SKM-1 treated with dmso at 0.1 percent for 144 hours (cell line): ENCODE measurements around the gene COL27A1.

ENCODE experiments used
- DNase-seq: peaks from one replicate; lab custom pipeline; 2025; ENCODE audit not compliant: unreplicated experiment; lab: John Stamatoyannopoulos, UW

The COL27A1 gene

GRCh38 chr9:114282926-114283325 is 127.6 kb downstream of the COL27A1 start:
- DNase-seq: no peak

DNA sequence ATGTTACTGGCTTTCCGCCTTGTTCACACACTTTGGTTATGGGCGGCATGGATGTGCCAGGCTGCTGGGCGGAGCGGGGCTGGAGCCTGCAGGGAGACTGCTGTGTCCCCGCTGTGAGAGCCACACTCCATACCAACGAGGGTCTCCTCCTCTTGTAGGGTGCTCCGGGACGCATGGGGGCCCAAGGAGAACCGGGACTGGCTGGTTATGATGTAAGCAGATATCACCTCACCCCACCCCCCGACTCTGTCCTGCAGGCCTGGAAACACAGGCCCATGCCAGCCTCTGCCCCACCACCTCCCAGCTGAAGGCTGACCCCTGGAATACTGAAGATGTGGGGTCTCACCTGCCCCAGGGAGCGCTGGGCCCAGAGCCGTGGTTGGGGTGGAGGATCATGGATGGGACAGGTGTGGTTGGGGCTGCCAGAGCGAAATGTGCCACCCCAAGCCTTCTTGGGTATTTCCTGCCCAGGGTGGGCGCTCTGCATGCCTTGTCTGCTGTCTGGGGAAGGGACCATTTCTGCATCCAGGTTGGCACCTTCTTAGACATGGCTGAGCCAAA is 128.3 kb downstream of the COL27A1 start:
- DNase-seq: no peak

DNA sequence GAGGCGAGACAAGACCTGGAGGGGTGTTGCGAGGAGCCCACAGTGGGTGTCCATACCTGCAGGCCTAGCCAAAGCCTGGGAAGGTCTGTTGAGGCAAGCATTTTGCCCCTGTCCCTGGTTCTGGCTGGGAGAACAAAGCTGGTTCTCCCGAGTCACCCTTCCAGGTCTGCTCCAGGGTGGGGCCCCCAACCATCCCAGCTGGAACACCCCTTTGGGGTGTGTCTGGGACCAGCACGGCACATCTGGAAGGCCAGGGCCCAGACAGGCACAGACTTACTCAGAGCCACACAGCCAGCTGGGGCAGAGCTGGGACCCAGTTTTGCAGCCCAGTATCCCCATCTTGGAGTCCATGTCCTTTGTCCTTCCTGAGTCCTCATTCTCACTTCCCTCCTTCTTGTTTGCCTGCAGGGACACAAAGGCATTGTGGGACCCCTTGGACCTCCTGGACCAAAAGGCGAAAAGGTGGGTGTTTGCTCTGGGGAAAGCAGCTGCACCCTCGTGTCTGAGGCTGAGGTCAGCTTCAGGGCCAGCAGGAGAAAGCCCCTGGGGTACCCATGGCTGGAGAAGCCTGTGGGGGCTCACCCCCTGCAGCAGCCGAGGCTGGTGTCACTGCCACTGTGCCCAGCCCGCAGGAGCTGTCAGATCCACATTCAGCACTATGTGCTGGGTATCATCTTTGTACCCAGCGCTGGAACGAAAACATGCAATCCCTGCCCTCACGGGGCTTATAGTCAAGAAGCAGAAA is 129.2 kb downstream of the COL27A1 start:
- no peak for DNase-seq

GRCh38 chr9:114285166-114285867 is 130.0 kb downstream of the COL27A1 start:
- DNase-seq: no peak

- DNase-seq: no peak
Measured at GRCh38 chr9:114286146-114286679, 130.9 kb downstream of the COL27A1 start.

- no peak for DNase-seq
Measured at GRCh38 chr9:114287001-114287762, 131.8 kb downstream of the COL27A1 start.

DNA sequence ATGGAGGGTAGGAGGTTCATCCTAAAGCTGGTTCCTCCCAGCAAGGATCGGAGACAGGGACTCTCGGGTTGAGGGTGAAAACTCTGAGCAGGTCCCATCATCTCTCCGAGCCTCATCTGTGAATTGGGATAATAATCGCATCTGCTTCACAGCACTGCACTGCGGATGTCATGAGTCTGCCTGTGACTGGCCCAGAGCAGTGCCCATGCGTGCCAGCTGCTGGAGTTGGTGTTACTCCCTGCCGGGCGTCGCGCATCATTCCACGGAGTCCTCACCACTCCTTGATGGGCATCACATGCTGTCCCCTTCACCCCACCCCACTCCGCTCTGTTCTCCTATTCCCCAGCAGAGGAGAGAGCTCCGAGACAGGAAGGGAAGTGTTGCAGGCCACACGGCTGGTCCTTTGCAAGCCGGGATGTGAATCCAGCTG is 132.4 kb downstream of the COL27A1 start:
- no peak for DNase-seq

DNA sequence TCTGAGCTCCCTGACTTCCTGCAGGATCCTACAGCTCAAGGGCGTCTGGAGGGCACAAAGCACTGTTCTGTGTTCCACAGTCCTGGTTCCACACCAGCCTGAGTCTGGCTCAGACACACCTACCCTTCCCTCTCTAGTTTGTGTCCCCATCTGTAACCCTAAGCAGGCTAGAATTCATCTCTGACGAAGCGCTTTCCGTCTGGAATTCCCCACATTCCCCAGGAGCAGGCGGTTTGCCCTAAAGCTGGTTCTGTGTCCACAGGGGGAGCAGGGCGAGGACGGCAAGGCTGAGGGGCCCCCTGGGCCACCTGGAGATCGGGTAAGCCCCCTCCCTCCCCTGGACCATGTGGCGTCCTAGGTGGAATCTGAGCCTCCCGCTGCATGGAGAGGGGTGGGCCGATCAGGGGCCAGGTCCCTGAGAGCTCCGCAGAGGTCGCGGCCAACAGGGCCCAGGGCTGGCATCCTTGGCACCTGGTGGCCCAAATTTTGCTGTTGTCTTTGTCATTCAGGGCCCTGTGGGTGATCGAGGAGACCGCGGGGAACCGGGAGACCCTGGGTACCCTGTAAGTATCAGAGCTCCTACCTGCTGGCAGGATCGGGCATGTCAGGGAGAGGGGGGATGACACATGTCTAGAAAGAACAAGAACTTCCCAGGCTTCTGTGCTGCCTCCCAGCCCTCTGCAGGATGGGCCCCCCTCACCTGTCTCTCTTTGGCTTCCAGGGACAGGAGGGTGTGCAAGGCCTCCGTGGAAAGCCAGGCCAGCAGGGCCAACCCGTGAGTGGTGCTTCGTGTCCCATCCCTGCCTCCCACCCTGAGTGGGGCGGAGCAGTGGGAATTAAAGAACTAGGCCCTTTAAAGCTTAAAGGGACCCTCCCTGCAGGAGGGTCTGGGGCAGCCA is 133.1 kb downstream of the COL27A1 start:
- no peak for DNase-seq

DNA sequence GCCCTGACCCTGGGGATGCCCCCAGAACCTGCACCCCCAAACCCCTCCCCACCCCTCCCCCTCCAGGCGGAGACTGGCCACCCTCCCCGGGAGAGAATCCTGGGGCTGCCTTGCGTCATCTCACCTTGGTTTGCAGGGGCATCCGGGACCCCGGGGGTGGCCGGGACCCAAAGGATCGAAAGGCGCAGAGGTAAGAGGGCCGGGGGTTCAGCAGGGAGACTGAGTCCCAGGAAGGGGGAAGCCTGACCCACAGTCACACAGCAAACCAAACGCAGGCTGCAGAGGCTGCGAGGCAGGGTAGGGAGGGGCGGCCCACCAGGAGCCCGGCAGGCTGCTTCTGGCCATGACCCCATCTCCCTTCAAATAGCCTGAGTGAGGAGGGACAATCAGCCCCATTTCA is 133.8 kb downstream of the COL27A1 start:
- DNase-seq: no peak

- DNase-seq: no peak
Measured at GRCh38 chr9:114289571-114290481, 134.5 kb downstream of the COL27A1 start.

GRCh38 chr9:114290561-114290986 is 135.2 kb downstream of the COL27A1 start:
- DNase-seq: no peak

- no peak for DNase-seq
Measured at GRCh38 chr9:114291064-114291474, 135.7 kb downstream of the COL27A1 start.

DNA sequence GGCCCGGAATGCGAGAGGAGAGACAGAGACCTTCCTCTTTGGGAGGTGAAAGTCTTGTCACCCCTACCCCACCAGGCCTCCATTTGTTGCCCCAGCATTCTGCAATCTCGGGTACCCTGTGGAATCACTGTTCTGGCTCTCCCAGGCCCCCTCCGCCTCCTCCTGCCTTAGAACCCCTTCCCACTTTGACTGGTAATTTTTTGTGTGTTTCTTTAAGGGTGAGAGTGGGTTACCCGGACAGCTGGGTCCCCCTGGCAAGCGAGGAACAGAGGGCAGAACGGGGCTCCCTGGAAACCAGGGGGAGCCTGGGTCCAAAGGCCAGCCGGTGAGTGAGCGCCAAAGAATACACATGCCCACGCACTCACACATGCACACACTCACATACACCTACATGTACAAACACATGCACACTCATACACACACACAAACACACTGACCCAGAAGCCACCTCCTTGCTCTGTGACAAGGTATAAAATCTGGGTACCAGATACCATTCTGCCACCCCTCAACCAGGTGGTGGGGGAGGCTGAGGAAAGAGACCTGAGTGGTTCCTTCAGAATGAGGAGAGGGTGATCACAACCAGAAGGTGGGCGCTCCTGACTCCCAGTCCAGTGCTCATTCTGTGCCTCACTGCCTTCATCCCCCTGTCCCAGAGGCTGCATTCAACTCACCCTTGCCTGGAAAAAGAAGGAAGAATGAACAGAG is 136.7 kb downstream of the COL27A1 start:
- DNase-seq: no peak

DNA sequence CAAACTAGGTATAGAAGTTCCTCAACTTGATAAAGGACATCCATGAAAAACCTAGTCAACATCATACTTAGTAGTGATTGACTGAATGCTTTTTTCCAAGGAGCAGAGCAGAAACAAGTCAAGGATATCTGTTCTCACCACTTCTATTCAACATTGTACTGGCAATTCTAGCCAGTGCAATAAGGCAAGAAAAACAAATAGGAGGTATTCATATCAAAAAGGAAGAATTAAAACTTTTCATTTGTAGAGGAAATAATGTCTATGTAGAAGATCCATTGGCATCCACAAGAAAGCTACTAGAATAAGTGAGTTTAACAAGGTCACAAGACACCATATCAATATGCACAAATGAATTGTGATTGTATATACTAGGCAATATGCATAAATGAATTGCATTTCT is 139.3 kb downstream of the COL27A1 start:
- DNase-seq: no peak

DNA sequence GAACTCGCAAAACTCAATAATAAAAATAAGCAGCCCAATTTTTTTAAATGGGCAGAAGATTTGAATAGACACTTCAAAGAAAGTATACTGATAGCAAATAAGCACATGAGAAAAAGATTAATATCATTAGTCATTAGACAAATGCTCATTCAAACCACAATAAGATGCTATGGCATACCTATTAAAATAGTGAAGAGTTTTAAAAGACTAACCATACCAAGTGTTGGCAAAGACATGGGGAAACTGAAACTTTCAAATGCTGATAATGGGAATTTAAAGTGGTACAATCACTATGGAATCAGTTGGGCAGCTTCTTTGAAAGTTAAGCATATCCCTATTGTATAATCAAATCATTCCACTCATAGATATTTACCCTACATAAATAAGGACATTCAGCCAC is 141.0 kb downstream of the COL27A1 start:
- no peak for DNase-seq

DNA sequence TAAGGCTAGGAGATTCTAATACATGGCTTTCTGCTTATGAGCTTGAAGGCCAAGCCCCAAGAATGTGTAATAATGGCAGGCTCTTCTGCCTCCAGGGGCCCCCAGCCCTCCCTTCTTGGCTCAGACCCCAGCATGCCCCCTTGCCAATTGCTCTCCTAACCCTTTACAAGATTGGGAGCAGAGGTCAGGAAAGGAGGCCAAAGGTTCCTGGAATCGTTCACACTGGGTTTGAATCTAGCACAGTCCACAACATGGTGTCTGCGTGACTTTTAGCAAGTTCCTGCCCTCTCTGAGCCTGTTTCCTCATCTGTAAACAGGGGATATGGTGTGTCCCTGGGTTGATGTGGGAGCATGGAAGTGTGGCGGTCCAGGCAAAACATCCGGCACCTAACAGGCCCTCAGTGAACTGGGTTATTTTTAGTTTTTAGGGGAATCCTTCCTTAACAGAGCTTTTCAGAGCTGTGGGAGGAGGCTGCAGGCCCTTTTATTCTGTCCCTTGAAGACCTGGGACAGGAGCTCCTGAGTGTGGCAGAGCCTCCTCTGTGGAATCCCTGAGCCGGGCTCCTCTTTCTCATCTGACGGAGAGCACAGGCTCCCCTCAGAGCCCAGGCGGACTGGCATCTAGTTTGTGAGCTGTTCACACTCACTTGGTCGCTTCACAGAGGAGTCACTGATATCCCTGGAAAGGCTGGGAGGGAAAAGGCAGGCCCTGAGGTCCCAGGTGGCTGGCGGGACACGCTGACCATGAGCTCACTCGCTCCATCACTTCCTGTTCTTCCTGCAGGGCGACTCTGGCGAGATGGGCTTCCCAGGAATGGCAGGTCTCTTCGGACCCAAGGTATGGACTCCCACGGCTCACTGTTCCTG is 144.2 kb downstream of the COL27A1 start:
- no peak for DNase-seq

DNA sequence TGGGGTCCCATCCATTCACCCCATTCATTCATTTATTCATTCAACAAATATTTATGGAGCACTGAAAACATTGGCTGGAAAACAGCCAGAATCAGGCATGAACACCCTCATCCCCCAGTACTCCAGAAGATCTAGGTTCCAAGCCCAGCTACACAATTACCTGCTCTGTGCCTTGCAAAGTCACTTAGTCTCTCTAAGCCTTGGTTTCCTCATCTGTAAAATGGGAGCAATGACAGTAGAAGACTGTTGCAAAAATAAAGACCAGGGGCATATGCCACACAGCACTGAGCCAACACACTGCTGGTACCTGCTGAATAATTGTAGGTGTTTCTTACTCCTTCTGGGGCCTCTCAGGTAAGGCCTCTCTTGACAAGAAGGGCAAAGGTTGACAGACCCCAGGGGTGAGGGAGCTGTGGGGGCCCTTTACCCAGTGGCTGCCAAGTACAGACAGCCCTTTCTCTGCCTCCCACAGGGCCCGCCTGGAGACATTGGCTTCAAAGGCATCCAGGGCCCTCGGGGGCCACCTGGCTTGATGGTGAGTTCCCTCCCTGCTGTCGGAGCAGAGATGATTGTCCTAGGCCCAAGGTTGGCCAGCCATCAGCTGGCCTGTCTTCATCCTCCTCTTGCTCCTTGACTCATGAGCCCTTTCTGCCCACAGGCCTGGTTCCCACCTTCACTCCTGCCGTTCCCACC is 145.0 kb downstream of the COL27A1 start:
- DNase-seq: no peak
